ENCODE results near the gene INCA1.

Gene INCA1

DNA sequence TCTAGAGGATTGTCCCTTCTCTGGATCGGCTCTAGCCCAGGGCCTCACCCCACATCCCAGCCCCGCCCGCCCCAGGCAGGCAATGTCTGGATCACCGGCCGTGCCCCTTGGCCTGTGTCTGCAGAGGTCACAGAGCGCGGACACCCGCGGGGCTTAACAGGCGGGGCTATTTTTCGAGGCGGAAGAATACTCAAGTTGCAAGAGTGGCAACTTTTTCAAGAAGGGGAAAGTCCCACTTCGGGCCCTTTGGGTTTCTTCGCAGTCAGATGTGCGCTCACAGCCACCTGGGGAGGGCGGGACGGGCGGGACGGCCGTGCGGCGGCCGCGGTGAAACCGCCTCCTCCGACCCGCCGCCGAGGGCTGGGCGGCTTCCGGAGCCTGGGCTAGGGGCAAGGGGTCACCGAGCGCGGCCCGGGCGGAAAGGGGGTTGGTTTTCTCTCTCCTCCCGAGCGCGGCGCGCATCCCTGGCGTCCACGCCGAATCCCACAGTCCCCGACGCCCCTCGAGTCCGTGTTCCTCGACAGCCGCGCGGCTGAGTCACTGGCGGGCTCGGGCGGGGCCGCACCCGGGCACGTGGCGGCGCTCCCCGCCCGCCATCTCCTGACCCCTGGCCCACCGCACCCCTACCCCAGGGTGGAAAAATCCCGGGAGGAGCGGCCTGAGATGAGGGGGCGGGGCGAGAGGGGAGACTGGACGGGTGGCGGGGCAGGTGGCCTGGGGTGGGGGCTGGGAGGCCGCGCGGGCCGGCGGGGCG, 47.8 kb downstream of the INCA1 start:
- DNase-seq (ENCODE audit: extremely low read depth in 1 of 2, low read depth in 1 of 2) = peak in 1 of 2 donors; percentile 60

DNA sequence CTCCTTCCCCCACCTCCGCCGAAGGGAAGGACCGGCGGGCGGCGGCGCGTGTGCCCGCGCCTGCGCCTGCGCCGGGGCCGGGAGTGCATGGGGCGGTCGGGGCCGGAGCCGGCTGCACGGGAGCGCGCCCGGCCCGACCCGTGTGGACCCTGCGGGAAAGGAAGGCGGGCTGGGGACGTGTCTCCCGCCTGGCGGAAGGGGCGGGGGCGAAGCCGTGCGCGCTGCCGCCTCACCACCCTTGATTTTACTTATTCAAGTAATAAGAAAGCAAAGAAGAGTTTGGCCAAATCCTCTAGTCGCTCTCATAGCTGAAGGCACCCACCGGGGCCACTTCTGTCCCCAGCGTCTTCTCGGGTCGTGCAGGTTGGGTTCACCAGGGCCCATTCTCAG, 48.4 kb downstream of the INCA1 start:
- DNase-seq (ENCODE audit: extremely low read depth in 1 of 2, low read depth in 1 of 2) = peak in 1 of 2 donors; percentile 64

DNA sequence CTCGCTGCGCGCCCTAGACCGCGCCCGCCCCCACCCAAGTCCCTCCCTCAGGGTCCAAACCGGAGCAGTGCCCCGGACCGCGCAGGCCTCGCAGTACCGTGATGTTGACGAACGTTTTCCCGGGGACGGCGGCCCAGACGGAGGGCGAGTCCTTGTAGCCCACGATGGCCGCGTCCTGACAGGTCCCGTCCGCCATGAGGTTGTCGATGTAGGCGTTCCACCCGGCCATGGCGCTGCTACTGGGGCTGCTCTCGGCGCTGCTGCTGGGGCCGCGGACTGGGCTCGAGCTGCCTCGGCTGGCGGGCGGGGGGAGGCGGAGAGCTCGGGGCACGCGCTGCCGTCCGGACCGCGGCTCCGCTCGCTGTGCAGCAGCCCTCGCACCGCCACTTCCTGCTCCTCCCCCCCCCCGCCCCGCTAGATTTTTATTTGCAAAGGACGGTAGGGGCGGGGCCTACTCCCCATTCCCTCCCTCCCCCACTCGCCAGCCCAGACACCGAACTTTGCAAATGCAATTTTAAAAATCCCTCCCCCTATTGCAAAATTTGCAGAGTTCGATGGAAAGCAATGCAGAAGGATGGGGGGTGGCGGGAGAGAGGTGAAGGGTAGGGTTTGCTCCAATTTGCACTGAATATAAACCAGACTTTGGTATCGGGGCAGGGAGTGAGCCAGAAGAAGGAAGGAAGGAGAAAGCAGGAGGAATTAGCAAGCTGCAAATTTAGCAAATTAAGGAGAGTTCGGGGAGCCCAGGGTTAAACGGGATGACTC, 49.0 kb downstream of the INCA1 start, which contains the start of gene PFN1:
Gene PFN1 (minus strand): TSS at position 365 of the 765 bp plus-strand sequence. CDS start 136 bp downstream, at position 229.
- DNase-seq (ENCODE audit: extremely low read depth in 1 of 2, low read depth in 1 of 2) = peak; percentile 77 to 87

DNA sequence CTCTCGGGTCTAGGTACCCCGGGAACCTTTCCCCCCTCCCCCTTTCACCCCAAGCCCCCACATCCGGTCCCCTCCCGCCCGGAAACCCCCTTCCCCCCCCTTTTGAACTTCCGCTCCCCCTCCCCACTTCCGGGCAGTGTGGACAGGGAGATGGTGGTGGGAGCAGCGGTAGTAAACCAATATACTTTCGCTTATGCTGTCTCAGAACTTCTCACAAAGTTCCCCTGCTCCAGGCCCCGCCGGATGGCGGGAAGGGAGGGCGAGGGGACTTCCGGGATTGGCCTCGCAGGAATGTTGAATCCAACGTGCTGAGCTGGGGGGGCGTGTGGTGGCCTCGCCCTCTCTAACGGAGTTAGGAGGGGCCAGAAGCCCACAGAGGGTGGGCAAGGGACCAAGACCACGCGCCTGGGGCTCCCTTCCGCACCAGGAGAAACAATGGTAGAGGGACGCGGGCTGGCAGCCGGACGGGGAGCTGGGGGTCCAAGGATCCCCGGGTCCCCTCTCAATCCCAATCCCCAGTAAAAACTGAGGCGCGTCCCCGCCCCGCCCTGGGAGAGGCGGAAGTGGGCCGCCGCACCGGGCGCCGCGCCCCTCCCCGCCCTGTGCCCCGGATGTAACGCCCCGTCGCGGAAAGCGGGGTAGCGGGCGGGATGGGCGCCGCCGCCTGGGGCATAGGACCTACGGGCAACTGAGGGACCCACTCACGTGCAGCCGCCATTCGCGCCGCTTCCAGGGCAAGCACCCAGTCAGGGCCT, 49.7 kb downstream of the INCA1 start:
- DNase-seq (ENCODE audit: extremely low read depth in 1 of 2, low read depth in 1 of 2) = peak in 1 of 2 donors; percentile 53

DNA sequence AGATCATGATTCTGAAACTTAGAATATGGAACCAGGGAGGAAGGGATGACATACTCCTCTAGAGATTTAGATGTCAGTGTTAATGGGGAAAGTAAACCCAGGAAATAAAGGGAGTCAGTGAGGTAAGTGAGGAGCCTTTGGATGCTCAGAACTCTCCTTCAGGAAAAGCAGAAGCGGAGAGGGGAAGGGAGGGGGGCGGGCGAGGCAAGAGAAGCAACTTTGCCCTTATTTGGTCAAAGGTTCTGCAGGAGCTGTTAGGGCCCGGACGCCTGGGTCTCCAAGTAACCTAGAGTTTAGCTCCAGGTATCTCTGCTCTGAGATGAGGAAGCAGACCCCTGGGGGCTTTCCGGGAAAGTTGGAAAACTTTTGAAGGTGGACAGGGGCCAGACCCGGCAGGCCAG, 50.3 kb downstream of the INCA1 start:
- DNase-seq (ENCODE audit: extremely low read depth in 1 of 2, low read depth in 1 of 2) = no peak

DNA sequence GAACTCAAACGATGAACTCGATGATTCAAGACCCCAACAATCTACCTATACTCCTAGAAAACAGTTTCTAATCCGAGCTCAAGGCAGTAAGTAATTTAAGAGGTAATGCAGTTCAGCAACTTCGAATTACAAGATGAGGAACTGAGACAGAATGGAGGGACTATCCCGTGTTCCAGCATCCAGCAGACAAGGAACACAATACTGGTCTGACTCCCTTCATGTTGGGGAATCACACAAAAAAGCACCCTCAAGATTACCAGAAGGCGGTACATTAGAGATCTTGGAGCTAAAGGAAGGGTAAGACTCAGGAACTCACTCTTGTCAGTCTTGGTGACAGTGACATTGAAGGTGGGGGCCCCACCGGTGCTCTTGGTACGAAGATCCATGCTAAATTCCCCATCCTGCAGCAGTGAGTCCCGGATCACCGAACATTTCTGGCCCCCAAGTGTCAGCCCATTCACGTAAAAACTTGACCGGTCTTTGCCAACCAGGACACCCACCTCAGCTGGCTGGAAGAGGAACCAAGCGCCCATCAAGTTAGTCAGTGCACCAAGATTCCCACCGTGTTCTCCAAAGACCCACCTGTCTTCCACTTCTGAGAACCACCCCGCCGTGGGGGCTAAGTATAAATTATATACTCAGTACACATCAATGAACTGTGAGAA, 50.9 kb downstream of the INCA1 start:
- no peak for DNase-seq (ENCODE audit: extremely low read depth in 1 of 2, low read depth in 1 of 2)

DNA sequence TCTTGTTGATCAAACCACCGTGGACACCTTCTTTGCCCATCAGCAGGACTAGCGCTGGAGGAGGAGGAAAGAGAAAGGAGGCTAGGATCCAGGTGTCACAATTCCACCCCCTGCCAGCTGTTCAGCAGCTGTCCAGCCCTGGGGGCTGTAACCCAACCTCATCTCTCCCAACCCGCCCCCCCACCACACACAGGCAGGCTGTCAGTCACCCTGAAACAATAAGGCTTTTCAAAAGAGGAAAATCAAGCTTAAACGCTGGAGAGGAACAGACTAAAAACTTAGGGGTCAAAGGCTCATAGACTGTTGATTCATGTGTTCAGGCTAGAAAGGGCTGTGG, 51.4 kb downstream of the INCA1 start:
- no peak for DNase-seq (ENCODE audit: extremely low read depth in 1 of 2, low read depth in 1 of 2)

DNA sequence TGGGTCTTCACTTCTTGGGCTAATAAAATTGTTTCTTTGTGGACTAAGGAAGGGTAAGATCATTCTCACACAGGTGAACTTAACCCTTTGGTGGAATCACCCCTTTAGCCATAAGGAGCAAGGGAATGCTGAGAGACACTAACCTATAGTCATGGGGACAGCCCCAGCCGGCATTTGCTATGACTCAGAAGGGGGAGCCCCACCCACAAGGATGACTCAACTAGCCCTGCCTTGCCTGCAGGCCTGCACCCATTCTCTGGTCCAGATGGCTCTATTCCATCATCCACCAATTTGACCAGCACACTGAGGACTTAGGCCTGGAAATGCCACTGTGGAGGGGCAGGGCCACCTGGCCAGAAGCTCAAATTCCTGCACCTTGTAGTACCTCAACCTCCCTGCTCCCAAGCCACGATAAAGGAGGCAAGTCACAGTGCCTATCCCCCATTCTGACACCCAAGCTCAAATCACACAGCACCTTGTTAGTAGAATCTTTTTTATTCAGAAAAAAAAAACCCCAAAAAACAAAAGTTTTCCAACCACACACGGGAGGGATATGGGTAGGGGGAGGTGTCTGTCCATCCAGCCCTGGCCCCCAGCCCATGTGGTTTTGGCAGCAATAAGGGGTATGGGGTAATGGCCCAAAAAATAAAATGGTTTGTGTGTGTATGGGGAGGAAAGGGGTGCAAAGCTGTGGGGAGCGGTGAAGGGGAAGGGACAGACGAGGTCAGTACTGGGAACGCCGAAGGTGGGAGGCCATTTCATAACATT, 52.0 kb downstream of the INCA1 start:
- DNase-seq (ENCODE audit: extremely low read depth in 1 of 2, low read depth in 1 of 2) = peak; percentile 70 to 84

DNA sequence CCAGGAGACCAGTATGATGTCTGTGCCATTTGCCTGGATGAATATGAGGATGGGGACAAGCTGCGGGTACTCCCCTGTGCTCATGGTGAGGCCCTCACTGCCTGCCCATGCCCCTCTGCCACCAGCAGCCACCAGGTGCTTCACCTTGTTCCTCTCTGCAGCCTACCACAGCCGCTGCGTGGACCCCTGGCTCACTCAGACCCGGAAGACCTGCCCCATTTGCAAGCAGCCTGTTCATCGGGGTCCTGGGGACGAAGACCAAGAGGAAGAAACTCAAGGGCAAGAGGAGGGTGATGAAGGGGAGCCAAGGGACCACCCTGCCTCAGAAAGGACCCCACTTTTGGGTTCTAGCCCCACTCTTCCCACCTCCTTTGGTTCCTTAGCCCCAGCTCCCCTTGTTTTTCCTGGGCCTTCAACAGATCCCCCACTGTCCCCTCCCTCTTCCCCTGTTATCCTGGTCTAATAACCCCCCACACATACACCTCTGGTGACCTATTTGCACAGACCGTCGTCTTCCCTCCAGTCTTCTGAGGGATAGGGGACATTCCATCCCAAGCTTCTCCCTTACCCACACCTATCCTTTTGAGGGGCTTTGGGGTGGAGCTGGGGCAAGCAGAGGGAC, 52.7 kb downstream of the INCA1 start:
- no peak for DNase-seq (ENCODE audit: extremely low read depth in 1 of 2, low read depth in 1 of 2)

DNA sequence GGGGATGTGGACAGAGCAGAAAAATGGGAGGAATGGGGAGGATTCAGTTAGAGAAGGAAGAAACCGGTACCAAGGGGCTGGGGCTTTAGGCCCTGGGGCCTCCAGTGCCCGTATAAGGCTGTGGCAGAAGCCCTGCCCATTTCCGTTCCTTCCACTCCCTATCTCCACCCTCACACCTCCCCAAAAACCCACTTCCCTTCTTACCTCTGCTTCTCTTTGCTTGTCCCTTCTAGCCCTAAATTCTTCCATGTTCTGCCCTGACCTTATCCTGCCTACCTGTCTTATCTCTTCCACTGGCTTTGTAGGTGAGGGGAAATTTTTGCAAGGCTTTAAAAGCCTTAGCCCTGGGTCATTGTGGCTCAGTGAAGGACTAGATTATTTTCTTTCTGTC, 53.2 kb downstream of the INCA1 start:
- DNase-seq (ENCODE audit: extremely low read depth in 1 of 2, low read depth in 1 of 2) = peak in 1 of 2 donors; percentile 28

DNA sequence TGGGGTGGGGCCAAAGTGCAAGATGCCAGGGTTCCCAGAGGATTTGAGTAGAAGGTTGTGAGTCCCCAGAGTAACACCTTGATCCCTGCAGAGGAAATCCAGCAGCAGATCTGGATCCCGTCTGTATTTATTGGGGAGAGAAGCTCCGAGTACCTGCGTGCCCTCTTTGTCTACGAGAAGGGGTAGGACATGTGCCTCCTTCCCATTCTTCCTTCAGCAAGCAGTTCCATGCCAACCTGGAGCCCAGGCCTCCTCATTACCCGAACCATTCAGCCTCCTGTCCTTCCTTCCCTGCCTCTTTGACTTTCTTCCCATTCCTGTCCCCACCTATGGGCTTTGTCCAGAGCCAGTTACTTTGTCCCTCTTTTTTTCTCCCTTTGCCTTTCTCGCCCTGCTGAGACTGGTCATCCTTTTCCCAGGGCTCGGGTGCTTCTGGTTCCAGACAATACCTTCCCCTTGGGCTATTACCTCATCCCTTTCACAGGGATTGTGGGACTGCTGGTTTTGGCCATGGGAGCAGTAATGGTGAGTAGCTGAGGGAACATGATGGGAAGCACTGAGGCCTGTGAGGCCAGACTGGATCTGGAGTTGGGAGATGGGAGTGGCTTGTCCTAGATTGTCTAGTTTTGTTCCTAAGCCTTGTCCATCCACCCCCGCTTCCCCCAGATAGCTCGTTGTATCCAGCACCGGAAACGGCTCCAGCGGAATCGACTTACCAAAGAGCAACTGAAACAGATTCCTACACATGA, 54.4 kb downstream of the INCA1 start:
- DNase-seq (ENCODE audit: extremely low read depth in 1 of 2, low read depth in 1 of 2) = no peak

DNA sequence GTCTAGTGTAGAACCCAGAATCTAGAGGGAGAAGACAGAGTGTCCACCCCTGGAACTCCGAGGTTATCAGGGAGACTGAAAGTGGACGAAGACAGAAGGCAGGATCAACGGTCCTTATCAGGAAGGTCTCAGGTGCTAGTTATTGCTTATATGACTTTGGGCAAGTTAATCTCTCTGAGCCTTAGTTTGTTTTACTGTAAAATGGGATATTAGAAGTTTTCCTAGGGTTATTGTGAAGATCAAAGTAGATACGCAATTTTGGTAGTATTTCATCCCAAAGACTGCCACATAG, 56.1 kb downstream of the INCA1 start:
- no peak for DNase-seq (ENCODE audit: extremely low read depth in 1 of 2, low read depth in 1 of 2)

DNA sequence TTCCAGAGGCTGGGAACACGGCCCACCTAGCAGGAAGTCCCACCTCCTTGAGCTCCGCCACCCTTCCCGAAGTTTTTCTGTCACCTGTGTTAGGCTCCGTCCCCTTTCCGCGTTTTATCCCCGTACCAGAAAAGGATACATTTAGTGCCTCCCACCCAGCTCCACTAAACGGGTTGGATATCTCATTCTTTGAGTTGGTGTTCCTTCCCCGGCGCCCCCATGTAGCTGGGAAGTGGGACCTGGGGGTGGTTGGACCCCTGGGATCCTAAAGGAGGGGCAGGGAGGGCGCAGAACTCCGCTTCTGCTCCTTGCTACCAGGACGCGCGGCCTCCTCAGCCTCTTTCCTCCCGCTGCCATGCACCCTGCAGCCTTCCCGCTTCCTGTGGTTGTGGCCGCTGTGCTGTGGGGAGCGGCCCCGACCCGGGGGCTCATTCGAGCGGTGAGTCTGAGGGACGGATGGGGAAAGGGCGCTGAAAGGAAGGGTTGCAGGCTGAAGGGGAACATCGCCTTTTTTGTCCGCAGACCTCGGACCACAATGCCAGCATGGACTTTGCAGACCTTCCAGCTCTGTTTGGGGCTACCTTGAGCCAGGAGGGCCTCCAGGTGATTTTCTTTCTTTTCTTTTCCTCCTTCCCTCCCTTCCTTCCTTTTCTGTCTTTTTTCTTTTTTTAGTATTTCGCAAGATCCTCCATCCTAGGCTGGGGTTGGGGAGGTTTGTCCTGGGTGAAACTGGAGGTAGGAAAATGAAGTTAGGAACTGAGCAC, 56.6 kb downstream of the INCA1 start:
- no peak for DNase-seq (ENCODE audit: extremely low read depth in 1 of 2, low read depth in 1 of 2)

DNA sequence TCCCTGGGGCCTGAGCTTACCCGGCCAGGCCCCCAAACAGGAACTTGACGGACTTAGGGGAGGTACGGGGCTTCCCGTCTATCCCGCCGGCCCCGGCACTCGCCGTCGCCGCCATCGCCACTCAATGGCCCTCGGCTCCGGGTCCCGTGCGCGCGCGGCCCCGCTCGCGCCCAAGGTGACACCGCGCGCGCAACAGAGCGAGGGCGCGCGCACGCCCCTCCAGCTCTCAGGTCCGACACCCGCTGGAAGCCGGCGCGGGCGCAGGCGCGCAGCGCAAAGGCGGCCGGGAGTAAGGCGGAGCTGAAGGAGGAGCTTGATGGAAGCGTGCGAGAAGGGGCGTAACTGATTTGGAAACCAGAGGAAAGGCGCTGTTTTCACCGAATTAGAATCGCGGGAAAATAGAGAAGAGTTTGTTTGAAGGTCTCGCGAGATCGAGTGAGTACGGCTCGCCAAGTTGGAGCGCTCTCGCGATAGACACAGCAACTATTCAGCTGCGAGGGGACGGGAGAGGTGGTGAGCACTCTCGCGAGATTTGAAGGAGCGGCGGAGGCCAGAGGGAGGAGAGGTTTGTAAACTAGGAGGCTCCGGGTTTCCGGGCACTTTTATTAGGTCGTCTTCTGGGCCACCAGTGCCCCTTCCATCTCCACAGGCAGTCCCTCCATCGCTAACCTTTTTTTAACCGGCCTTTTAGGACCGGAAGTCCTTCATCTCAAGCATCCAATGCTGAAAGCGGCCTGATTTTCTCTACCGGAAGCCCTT, 57.3 kb downstream of the INCA1 start, which contains the start of the genes RNF167 and SLC25A11:
Gene RNF167 (plus strand): TSS at position 473 of the 759 bp plus-strand sequence. CDS start 642 bp downstream, outside the sequence.
Gene SLC25A11 (minus strand): TSS at position 251 of the 759 bp plus-strand sequence. CDS start 136 bp downstream, at position 115.
- peak; percentile 92 to 97 for DNase-seq (ENCODE audit: extremely low read depth in 1 of 2, low read depth in 1 of 2)

DNA sequence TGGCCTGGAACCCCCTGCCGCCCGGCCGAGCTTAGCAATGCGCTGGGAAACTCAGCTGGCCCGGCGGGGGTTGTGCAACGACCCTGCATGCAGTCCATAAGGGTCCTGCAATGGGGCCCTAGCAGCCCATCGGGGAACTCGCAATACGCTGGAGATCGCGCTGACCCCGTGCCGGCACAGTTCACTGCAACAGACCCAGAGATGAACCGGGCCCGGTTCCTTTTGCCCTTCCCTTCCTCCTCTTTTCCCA, 57.9 kb downstream of the INCA1 start:
- no peak for DNase-seq (ENCODE audit: extremely low read depth in 1 of 2, low read depth in 1 of 2)

DNA sequence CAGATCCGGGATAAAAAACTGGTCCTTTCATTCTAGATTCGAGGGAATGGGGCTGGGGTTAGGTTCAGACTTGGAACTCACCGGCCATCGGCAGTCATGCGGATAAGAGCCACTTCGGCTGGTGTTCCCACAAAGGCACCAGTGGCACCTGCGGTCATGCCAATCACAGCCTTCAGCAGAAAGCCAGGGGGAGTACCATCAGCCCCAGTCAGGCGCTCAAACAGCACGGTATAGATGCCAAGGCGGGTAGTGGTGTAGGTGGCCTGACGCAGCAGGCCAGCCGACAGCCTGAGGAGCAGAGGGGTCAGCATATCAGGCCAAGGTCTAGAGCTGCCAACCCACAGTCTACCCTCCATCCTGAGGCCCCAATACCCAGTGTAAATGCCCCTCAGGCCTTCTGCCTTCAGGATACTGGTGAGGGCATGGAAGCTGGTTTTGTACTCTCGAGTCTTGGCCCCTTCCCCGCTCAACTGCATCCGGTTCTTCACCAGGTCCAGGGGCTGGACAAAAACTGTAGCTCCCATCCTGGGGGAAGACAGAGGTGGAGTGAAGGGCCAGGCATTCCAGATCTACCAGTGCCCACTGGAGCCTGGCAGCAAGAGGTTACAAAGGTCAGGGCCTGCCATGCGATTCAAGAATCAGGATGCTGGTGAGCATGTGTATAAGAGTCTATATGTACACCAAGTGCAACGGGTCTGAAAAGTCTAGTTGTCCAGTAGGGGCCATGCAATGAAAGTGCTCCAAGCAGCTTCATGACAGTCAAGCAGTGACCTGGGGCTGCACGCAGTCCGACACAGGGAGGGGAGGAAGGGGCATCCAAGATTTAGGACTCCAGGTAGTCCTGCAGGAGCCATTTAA, 58.4 kb downstream of the INCA1 start:
- DNase-seq (ENCODE audit: extremely low read depth in 1 of 2, low read depth in 1 of 2) = no peak

Data from stimulated activated CD8-positive, alpha-beta memory T cell treated with anti-CD3 and anti-CD28 coated beads, Interleukin-7, amount 100 ng/mL, for 48 hours (primary cell).